ENCODE data around the gene DAB2IP. TPM values are rescaled to one million over a fixed set of nuclear protein-coding genes. Genes with fewer than 3 reads are reported as not detected.

DAB2IP gene
- total RNA-seq, 1 donor from 2014 or later = 38.0 TPM

- no peak for DNase-seq (ENCODE audit: low read depth)
- TF ChIP-seq, protein P1, sequence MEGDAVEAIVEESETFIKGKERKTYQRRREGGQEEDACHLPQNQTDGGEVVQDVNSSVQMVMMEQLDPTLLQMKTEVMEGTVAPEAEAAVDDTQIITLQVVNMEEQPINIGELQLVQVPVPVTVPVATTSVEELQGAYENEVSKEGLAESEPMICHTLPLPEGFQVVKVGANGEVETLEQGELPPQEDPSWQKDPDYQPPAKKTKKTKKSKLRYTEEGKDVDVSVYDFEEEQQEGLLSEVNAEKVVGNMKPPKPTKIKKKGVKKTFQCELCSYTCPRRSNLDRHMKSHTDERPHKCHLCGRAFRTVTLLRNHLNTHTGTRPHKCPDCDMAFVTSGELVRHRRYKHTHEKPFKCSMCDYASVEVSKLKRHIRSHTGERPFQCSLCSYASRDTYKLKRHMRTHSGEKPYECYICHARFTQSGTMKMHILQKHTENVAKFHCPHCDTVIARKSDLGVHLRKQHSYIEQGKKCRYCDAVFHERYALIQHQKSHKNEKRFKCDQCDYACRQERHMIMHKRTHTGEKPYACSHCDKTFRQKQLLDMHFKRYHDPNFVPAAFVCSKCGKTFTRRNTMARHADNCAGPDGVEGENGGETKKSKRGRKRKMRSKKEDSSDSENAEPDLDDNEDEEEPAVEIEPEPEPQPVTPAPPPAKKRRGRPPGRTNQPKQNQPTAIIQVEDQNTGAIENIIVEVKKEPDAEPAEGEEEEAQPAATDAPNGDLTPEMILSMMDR (IDR thresholded peaks at IDR 0.05; ENCODE audit: insufficient read depth, low read length, poor library complexity, severe bottlenecking) = no peak
- Histone ChIP-seq H3K36me3 (ENCODE audit: control insufficient read depth, insufficient read depth, low read length) (no peaks in the 10 kb centered on the region), H3K4me3 (ENCODE audit: low read depth, low read length) (no peak overlapping the region), H3K27me3 (ENCODE audit: control insufficient read depth, insufficient read depth, low read length) (no peaks in the 10 kb centered on the region)
Observed at GRCh38 chr9:121731090-121731489, 79.7 kb downstream of the DAB2IP start.

GRCh38 chr9:121731919-121732318, 80.5 kb downstream of the DAB2IP start:
- Histone ChIP-seq H3K27me3 (ENCODE audit: control insufficient read depth, insufficient read depth, low read length) (no peaks in the 10 kb centered on the region), H3K4me3 (ENCODE audit: low read depth, low read length) (no peak overlapping the region), H3K36me3 (ENCODE audit: control insufficient read depth, insufficient read depth, low read length) (no peaks in the 10 kb centered on the region)
- no peak for DNase-seq (ENCODE audit: low read depth)
- TF ChIP-seq, protein P1 (IDR thresholded peaks at IDR 0.05; ENCODE audit: insufficient read depth, low read length, poor library complexity, severe bottlenecking) = no peak

DNA sequence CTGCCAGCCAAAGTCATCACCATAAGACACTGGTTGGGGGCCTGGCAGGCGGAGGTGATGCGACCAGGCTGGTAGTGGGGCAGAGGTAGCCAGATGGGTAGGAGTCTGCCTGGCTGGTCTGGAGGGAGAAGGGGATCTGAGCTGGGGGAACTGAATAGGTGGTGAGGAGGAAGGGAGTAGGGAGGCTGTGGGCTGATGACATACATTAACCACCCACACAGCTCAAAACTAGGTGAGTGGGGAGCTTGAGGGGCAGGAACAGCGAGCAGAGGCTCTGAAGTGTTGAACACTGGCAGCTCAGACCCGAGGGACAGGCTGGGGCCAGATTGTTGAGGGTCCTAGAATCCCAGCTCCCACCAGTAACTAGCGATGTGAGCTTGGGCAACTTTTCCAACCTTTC, 81.0 kb downstream of the DAB2IP start:
- Histone ChIP-seq H3K4me3 (ENCODE audit: low read depth, low read length) (no peak overlapping the region), H3K27me3 (ENCODE audit: control insufficient read depth, insufficient read depth, low read length) (no peaks in the 10 kb centered on the region), H3K36me3 (ENCODE audit: control insufficient read depth, insufficient read depth, low read length) (no peaks in the 10 kb centered on the region)
- no peak for DNase-seq (ENCODE audit: low read depth)
- TF ChIP-seq, protein P1 (IDR thresholded peaks at IDR 0.05; ENCODE audit: insufficient read depth, low read length, poor library complexity, severe bottlenecking) = no peak

GRCh38 chr9:121732886-121733285, 81.5 kb downstream of the DAB2IP start:
- H3K36me3 ChIP-seq (ENCODE audit: control insufficient read depth, insufficient read depth, low read length) = no peaks in the 10 kb centered on the region
- H3K27me3 ChIP-seq (ENCODE audit: control insufficient read depth, insufficient read depth, low read length) = no peaks in the 10 kb centered on the region
- H3K4me3 ChIP-seq (ENCODE audit: low read depth, low read length) = no peak overlapping the region
- TF ChIP-seq, protein P1 (IDR thresholded peaks at IDR 0.05; ENCODE audit: insufficient read depth, low read length, poor library complexity, severe bottlenecking) = no peak
- DNase-seq (ENCODE audit: low read depth) = no peak

- TF ChIP-seq, protein P1 (IDR thresholded peaks at IDR 0.05; ENCODE audit: insufficient read depth, low read length, poor library complexity, severe bottlenecking) = no peak
- Histone ChIP-seq H3K27me3 (ENCODE audit: control insufficient read depth, insufficient read depth, low read length) (no peaks in the 10 kb centered on the region), H3K36me3 (ENCODE audit: control insufficient read depth, insufficient read depth, low read length) (no peaks in the 10 kb centered on the region), H3K4me3 (ENCODE audit: low read depth, low read length) (no peak overlapping the region)
- DNase-seq (ENCODE audit: low read depth) = no peak
Observed at GRCh38 chr9:121734465-121734864, 83.0 kb downstream of the DAB2IP start.

GRCh38 chr9:121735065-121735792, 83.8 kb downstream of the DAB2IP start:
- Histone ChIP-seq H3K27me3 (ENCODE audit: control insufficient read depth, insufficient read depth, low read length) (no peaks in the 10 kb centered on the region), H3K4me3 (ENCODE audit: low read depth, low read length) (no peak overlapping the region), H3K36me3 (ENCODE audit: control insufficient read depth, insufficient read depth, low read length) (no peaks in the 10 kb centered on the region)
- TF ChIP-seq, protein P1 (IDR thresholded peaks at IDR 0.05; ENCODE audit: insufficient read depth, low read length, poor library complexity, severe bottlenecking) = peak; percentile 79
- no peak for DNase-seq (ENCODE audit: low read depth)
